Measurements from ENCODE around the gene PSMA6. TPM values are rescaled to one million over a fixed set of nuclear protein-coding genes. Genes with fewer than 3 reads are reported as not detected.

PSMA6 gene
- polyA plus RNA-seq, 2 donors: 92.3 to 156 TPM

Other genes starting within 250 kb of the PSMA6 start
- 10 to 100 TPM; 42.6 to 43.0 TPM for gene FAM177A1, start 246.1 kb upstream of the PSMA6 start, polyA plus RNA-seq
- 10 to 100 TPM; 10.3 to 13.1 TPM for gene PPP2R3C, start 170.4 kb upstream of the PSMA6 start, polyA plus RNA-seq
- 10 to 100 TPM in 1 of 2 donors, 1 to 10 TPM in 1; 8.9 to 18.2 TPM for gene PRORP, start 169.8 kb upstream of the PSMA6 start, polyA plus RNA-seq
- 100 to 1,000 TPM; 121 to 206 TPM for gene NFKBIA, start 112.4 kb downstream of the PSMA6 start, polyA plus RNA-seq
- gene INSM2, start 241.8 kb downstream of the PSMA6 start, polyA plus RNA-seq: not detected

All from esophagus (tissue), 2 donors.